Transverse colon (tissue), 4 donors: ENCODE measurements around the gene OCRL. TPM values are rescaled to one million over a fixed set of nuclear protein-coding genes. Genes with fewer than 3 reads are reported as not detected.
"Not testable (repeated sequence)": the region's sequence is repeated elsewhere in the genome, so short reads cannot be mapped to it uniquely, and the experiment has no call there.

ENCODE experiments used
- DNase-seq: peaks from one replicate; pipeline ENCODE4 v3.0.0-alpha.2; 2019
- H3K27ac ChIP-seq, 4 donors: fragments of 200-600 bp; sonication (generic); 2 replicates each; pipeline ENCODE4 v1.5.1; 2016 to 2018; ENCODE audit warnings: inconsistent platforms in 4 of 4
- H3K27me3 ChIP-seq: fragments of 200-600 bp; sonication (generic); 2 replicates; pipeline ENCODE4 v1.5.1; 2017; ENCODE audit warnings: inconsistent platforms
- H3K36me3 ChIP-seq, 4 donors: fragments of 200-600 bp; sonication (generic); 2 replicates each; pipeline ENCODE4 v1.5.1; 2017 to 2019; ENCODE audit warnings: inconsistent platforms in 4 of 4
- H3K4me1 ChIP-seq, 4 donors: fragments of 200-600 bp; sonication (generic); 2 replicates each; pipeline ENCODE4 v1.5.1; 2017 to 2020; ENCODE audit warnings: inconsistent platforms in 4 of 4
- H3K4me3 ChIP-seq, 4 donors: fragments of 200-600 bp; sonication (generic); 1 replicate in 1 of 4; 2 replicates in 3 of 4; pipeline versions ENCODE4 v1.5.1 to v1.6.1; 2017 to 2019; ENCODE audit warnings: inconsistent platforms in 4 of 4
- H3K9me3 ChIP-seq, 2 donors: fragments of 200-600 bp; sonication (generic); 2 replicates each; pipeline ENCODE4 v1.5.1; 2017 to 2019; ENCODE audit warnings: inconsistent platforms in 2 of 2
- EP300 ChIP-seq: sonication (generic); formaldehyde crosslinking; IDR thresholded peaks from one replicate; pipeline ENCODE4 v1.6.1; 2017; ENCODE audit warnings: antibody characterized with exemption, low read depth
- POLR2A ChIP-seq: fragments of 450-650 bp; IDR thresholded peaks from one replicate; pipeline ENCODE4 v1.6.1; 2016; ENCODE audit warnings: antibody characterized with exemption, mild to moderate bottlenecking, moderate library complexity
- POLR2AphosphoS5 ChIP-seq, 3 donors: sonication (generic); formaldehyde crosslinking; IDR thresholded peaks; one replicate each; pipeline ENCODE4 v1.6.1; 2016; ENCODE audit warnings: antibody characterized with exemption in 3 of 3
- WGBS, 2 donors: methylation state at CpG; one replicate each; pipeline ENCODE4 v1.1.5; 2018; ENCODE audit warnings: low coverage in 1 of 2; 5-methylcytosine and 5-hydroxymethylcytosine counted together
- in situ Hi-C, 4 donors: fragments of 200-750 bp; cut with MboI; loops; one replicate each; pipeline versions ENCODE4 v1.15.0 to v1.15.1; 2017; ENCODE audit warnings: low sequenced_read_pairs in 3 of 4, low pct_ligation_motif_present in 1 of 4, low pct_unique_long_range_greater_than_20kb in 1 of 4
- intact Hi-C: fragments of 100-400 bp; cut with DNase I; formaldehyde crosslinking; loops from one replicate; pipeline ENCODE4 v1.15.1; 2023; ENCODE audit warnings: low total_unique reads
- total RNA-seq, 4 donors: library from RNA; depleted of rRNA; stranded (reverse); fragments of >200 nt; gene quantifications; one replicate each; pipeline ENCODE4 v1.1.0, GENCODE V29; 2016
- TF ChIP-seq, protein P1 (sequence below), 5 experiments: fragments of 200-600 bp in 3 of 5; fragments of 450-650 bp in 2 of 5; sonication (generic) in 3 of 5; IDR thresholded peaks; 1 replicate in 2 of 5; 2 replicates in 3 of 5; pipeline ENCODE4 v1.5.1; 2016 to 2017; ENCODE audit warnings: antibody characterized with exemption in 5 of 5, inconsistent platforms in 3 of 5, mild to moderate bottlenecking in 2 of 5, moderate library complexity in 1 of 5

Gene OCRL
- total RNA-seq, 4 donors from 2014 or later, result 14.2 to 27.9 (median 20.0) TPM

DNA sequence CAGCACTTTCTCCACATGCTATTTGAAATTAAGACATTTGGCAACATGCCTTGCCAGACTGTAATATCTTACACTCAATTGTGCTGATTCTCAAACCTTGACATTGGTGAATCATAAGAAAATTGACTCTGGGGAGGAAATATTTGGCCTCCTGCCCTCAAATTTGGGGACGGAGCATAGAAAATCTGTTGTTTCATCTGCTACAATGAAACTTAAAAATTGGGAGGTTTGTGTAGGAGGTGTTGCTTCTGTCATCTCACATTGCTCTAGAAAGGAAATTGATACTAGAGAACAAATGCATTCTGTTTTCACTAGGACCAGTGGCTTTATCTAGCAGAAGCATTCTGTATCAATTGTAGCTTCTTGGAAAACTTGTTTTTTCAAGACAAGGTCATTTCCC lies 5.3 kb downstream of the OCRL start:
- WGBS, 2 donors, result 81% methylated on average over 1 of the region's 1 CpG; no CpG with 5 or more reads in 1 of the 2 donors
- in situ Hi-C loops (no loop called here), intact Hi-C loops (no loop called here)
- Histone ChIP-seq H3K4me1 (peaks cover 0 to 7% (median 0%) of the 10 kb centered on the region in 4 donors), H3K27me3 (no peaks in the 10 kb centered on the region), H3K36me3 (no peaks in the 10 kb centered on the region), H3K27ac (no peak overlapping the region), H3K4me3 (no peak overlapping the region), H3K9me3 (no peaks in the 10 kb centered on the region)
- TF ChIP-seq, protein P1, sequence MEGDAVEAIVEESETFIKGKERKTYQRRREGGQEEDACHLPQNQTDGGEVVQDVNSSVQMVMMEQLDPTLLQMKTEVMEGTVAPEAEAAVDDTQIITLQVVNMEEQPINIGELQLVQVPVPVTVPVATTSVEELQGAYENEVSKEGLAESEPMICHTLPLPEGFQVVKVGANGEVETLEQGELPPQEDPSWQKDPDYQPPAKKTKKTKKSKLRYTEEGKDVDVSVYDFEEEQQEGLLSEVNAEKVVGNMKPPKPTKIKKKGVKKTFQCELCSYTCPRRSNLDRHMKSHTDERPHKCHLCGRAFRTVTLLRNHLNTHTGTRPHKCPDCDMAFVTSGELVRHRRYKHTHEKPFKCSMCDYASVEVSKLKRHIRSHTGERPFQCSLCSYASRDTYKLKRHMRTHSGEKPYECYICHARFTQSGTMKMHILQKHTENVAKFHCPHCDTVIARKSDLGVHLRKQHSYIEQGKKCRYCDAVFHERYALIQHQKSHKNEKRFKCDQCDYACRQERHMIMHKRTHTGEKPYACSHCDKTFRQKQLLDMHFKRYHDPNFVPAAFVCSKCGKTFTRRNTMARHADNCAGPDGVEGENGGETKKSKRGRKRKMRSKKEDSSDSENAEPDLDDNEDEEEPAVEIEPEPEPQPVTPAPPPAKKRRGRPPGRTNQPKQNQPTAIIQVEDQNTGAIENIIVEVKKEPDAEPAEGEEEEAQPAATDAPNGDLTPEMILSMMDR (IDR thresholded peaks at IDR 0.05), result no peak
- TF ChIP-seq POLR2A (no peak), EP300 (no peak)
- no peak for DNase-seq

DNA sequence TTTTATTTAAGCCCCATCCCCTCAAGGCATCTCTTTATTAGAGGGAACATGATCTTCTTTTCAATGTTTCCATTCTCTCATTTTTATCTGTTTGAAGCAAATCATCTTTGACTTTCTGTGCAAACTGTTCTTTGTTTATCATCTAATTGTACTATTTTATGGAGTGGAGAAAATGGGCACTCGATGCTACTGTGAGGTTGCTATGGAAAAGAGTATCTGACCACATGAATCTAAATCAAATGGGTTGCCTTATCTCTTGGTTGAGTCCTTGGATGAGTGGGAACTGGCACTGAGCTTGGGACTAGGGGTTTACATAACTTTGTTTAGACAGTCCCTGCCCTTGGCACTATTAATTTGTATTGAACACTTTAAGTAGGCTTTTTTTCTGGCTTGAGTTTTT lies 9.1 kb downstream of the OCRL start:
- in situ Hi-C loops, result no loop called here
- H3K4me1 ChIP-seq, result no peaks in the 10 kb centered on the region
- H3K27me3 ChIP-seq, result no peaks in the 10 kb centered on the region
- H3K4me3 ChIP-seq, result no peak overlapping the region
- no peak for DNase-seq
- H3K36me3 ChIP-seq, result no peaks in the 10 kb centered on the region
- intact Hi-C loops, result no loop called here
- H3K27ac ChIP-seq, result no peak overlapping the region
- H3K9me3 ChIP-seq, result no peaks in the 10 kb centered on the region
- TF ChIP-seq EP300 (no peak), POLR2AphosphoS5 (IDR thresholded peaks at IDR 0.05) (no peak), POLR2A (no peak)
- TF ChIP-seq, protein P1 (IDR thresholded peaks at IDR 0.05), result no peak
- WGBS, 2 donors, result 43 to 100% methylated on average over 1 of the region's 1 CpG

DNA sequence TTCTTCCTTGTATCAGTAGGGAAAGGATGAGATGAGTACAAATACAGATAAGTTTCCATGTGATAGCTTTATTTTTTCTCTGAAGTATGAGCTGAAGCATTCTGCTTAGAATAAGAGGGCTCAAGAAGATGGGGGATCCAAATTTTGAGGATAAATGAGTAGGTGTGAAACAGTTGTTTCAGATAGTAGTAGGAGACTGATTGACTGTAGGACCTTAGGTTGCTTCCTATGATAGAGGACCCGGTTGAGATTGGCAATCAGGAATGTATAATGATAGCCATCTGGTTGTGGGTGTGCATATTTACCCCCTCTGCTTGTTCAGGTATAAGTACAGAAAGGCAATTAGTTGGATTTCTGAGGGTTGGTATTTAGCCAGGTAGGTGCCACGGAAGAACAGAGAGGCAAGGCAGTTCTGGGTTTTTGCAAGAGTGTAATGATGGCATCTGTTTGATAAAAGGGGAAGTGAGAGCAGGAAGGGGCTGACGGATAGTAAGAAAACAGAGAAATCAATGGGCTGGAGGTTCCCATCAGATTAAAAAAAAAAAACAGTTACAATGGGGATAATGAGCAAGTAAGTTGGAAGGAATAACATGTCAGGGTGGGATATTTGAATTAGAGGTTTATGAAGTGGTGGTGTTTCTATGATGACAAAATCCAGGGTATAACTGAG lies 13.7 kb downstream of the OCRL start:
- Histone ChIP-seq H3K27me3 (no peaks in the 10 kb centered on the region), H3K27ac (no peak overlapping the region), H3K4me3 (no peak overlapping the region), H3K4me1 (no peaks in the 10 kb centered on the region), H3K36me3 (no peaks in the 10 kb centered on the region), H3K9me3 (no peaks in the 10 kb centered on the region)
- no peak for TF ChIP-seq POLR2A
- no peak for DNase-seq
- in situ Hi-C loops, result no loop called here
- intact Hi-C loops, result no loop called here
- 65% methylated on average over 3 of the region's 3 CpGs; no CpG with 5 or more reads in 1 of the 2 donors for WGBS, 2 donors

DNA sequence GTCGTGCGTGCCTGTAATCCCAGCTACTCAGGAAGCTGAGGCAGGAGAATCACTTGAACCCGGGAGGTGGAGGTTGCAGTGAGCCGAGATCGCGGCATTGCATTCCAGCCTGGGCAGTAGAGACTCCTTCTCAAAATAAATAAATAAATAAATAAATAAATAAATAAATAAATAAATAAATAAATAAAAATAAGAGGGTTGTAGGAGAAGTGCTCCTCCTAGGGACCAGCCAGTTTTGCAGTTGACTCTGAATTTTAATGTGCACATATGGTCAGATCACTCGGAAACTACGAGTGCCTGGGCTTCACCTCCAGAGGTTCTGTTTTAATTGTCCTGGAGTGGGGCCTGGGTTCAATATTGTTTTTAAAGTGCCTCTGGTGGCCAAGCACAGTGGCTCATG lies 14.8 kb downstream of the OCRL start:
- DNase-seq, H3K27ac ChIP-seq, H3K27me3 ChIP-seq, intact Hi-C loops, in situ Hi-C loops, H3K9me3 ChIP-seq, H3K4me3 ChIP-seq, H3K36me3 ChIP-seq, H3K4me1 ChIP-seq: not testable (repeated sequence)
- 92% methylated on average over 8 of the region's 8 CpGs; no CpG with 5 or more reads in 1 of the 2 donors for WGBS, 2 donors

DNA sequence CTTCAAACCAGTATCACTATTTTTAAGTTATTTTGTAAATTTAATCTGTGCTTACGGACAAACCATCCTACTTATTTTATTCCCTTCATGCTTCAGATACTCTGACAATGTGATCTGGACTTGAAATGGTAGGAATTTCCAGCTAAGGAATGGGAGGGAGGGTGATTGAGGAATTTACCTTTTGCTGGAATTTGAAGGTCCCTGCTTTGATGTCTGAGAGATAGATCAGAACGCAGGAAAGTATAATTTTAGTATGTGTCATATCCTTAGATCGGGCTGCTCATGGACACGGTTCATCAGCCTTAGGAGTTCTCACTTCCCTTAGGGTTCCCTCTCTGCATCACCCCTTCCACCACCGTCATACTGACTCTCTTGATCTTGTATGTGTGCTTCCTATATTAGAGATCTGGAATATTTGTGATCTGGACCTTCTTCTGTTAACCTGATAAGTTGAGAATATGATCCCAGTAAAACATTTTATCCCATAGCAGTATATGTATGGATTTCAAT lies 16.8 kb downstream of the OCRL start:
- Histone ChIP-seq H3K9me3 (no peaks in the 10 kb centered on the region), H3K27me3 (no peaks in the 10 kb centered on the region), H3K4me1 (no peaks in the 10 kb centered on the region), H3K36me3 (peaks cover 0 to 4% (median 0%) of the 10 kb centered on the region in 4 donors), H3K27ac (no peak overlapping the region), H3K4me3 (no peak overlapping the region)
- intact Hi-C loops (no loop called here), in situ Hi-C loops (no loop called here)
- no peak for TF ChIP-seq EP300
- no peak for DNase-seq
- WGBS, 2 donors, result 77 to 80% methylated on average over 1 to 5 of the region's 5 CpGs
